DOHH2 (cell line): ENCODE results near the gene DGCR6.

Experiments used
- EZH2phosphoT487 ChIP-seq: fragments of 200-600 bp; sonication (generic); IDR thresholded peaks from 2 replicates; pipeline ENCODE4 v1.6.1; 2017; ENCODE audit warnings: borderline replicate concordance, mild to moderate bottlenecking, antibody characterized with exemption, low read length, moderate library complexity, mixed read lengths
- TF ChIP-seq, protein P1 (sequence below): fragments of 200-600 bp; sonication (generic); IDR thresholded peaks from one replicate; pipeline ENCODE4 v1.5.1; 2014; ENCODE audit warnings: antibody characterized with exemption, mild to moderate bottlenecking, low read depth, low read length; ENCODE audit not compliant: poor library complexity, severe bottlenecking

DNA sequence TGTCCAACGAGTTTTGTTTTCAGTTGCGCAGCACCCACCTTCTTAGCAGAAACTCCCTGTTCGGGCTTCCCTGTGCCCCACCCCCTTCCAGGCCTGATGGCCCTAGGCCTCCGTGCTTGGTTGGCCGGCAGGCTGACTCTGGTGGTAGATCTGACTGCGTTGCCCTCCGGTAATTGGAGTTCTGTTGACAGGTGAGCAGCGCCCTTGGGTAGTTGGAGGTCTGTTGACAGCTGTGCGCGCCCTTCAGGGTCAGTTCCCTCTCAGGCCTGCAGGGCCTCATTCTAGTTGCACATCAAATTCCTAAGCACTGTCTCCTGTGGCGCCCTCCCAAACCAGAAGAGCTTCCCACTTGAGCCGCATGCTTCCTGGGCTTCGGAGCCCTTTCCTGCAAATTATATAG is 776 bp downstream of the DGCR6 start:
- TF ChIP-seq, protein P1, sequence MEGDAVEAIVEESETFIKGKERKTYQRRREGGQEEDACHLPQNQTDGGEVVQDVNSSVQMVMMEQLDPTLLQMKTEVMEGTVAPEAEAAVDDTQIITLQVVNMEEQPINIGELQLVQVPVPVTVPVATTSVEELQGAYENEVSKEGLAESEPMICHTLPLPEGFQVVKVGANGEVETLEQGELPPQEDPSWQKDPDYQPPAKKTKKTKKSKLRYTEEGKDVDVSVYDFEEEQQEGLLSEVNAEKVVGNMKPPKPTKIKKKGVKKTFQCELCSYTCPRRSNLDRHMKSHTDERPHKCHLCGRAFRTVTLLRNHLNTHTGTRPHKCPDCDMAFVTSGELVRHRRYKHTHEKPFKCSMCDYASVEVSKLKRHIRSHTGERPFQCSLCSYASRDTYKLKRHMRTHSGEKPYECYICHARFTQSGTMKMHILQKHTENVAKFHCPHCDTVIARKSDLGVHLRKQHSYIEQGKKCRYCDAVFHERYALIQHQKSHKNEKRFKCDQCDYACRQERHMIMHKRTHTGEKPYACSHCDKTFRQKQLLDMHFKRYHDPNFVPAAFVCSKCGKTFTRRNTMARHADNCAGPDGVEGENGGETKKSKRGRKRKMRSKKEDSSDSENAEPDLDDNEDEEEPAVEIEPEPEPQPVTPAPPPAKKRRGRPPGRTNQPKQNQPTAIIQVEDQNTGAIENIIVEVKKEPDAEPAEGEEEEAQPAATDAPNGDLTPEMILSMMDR, result no peak
- TF ChIP-seq EZH2phosphoT487, result no peak
